Measurements from ENCODE around the gene OR52E2.
"Not testable (repeated sequence)": the region's sequence is repeated elsewhere in the genome, so short reads cannot be mapped to it uniquely, and the experiment has no call there.

OR52E2 gene

DNA sequence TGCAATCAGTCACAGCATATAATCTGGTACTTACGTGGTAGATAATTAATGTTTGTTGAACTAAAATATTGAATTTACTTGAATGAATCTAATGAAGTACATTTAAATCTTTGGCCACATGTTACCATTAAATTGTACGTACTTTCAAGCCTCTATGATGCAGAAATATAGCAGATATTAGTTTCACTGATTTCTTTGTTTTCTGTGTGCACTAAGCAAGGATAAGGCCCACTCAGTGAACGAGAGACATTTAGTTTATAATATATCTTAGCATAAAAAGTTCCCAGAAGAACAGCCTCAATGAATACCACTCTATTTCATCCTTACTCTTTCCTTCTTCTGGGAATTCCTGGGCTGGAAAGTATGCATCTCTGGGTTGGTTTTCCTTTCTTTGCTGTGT is 9.8 kb upstream of the OR52E2 start, which contains the start of gene OR52E1:
Gene OR52E1, plus strand, starts transcription at position 301 of the 400 bp plus-strand sequence.
- H3K4me1 ChIP-seq (ENCODE audit: insufficient read depth, low read length): no peaks in the 10 kb centered on the region
- H3K4me2 ChIP-seq (ENCODE audit: insufficient read depth, low read length): no peak within 1 kb of the TSS
- ATAC-seq (ENCODE audit: insufficient read depth, low read depth): no peak
- H3K36me3 ChIP-seq (ENCODE audit: insufficient read depth, low read length): no peaks in the 10 kb centered on the region
- H3K27me3 ChIP-seq (ENCODE audit: insufficient read depth, low read length, poor library complexity): no peaks in the 10 kb centered on the region
- H3K9ac ChIP-seq (ENCODE audit: low read depth, low read length): no peak within 1 kb of the TSS
- TF ChIP-seq, protein P1, sequence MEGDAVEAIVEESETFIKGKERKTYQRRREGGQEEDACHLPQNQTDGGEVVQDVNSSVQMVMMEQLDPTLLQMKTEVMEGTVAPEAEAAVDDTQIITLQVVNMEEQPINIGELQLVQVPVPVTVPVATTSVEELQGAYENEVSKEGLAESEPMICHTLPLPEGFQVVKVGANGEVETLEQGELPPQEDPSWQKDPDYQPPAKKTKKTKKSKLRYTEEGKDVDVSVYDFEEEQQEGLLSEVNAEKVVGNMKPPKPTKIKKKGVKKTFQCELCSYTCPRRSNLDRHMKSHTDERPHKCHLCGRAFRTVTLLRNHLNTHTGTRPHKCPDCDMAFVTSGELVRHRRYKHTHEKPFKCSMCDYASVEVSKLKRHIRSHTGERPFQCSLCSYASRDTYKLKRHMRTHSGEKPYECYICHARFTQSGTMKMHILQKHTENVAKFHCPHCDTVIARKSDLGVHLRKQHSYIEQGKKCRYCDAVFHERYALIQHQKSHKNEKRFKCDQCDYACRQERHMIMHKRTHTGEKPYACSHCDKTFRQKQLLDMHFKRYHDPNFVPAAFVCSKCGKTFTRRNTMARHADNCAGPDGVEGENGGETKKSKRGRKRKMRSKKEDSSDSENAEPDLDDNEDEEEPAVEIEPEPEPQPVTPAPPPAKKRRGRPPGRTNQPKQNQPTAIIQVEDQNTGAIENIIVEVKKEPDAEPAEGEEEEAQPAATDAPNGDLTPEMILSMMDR (IDR thresholded peaks at IDR 0.05; ENCODE audit: borderline replicate concordance, extremely low read depth, low read length, poor library complexity, severe bottlenecking): no peak
- no peak within 1 kb of the TSS for H3K4me3 ChIP-seq (ENCODE audit: low read depth in 1 of 2, low read length in 2 of 2)
- no peaks in the 10 kb centered on the region for H4K20me1 ChIP-seq (ENCODE audit: insufficient read depth, low read length)
- H3K79me2 ChIP-seq (ENCODE audit: insufficient read depth, low read length): no peaks in the 10 kb centered on the region
- H2AFZ ChIP-seq (ENCODE audit: low read depth, low read length): no peak within 1 kb of the TSS
- no peaks in the 10 kb centered on the region for H3K9me3 ChIP-seq (ENCODE audit: insufficient read depth, low read length, severe bottlenecking)
- no peak for DNase-seq
- H3K27ac ChIP-seq (ENCODE audit: low read length): no peak within 1 kb of the TSS

DNA sequence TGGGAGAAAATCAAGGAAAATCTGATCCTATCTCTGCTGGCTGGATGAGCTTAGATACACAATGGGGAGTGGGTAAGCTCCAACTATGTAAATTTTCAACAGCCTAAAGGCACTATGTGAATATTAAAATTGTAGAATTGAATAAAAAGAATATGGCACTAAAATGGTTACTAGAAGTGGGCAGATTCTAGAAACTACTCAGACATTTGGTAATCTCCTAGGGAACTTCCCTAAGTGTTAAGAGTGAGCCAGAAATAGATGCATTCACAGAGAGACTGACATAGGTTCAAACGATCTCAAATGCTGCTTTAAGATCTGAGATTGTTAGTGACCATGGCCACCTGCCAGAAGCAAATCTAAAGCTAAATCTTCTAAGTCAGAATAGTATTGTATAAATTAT is 5.6 kb upstream of the OR52E2 start:
- ATAC-seq (ENCODE audit: insufficient read depth, low read depth): no peak
- Histone ChIP-seq H3K27me3 (ENCODE audit: insufficient read depth, low read length, poor library complexity) (no peaks in the 10 kb centered on the region), H3K4me3 (ENCODE audit: low read depth in 1 of 2, low read length in 2 of 2) (no peak overlapping the region), H3K79me2 (ENCODE audit: insufficient read depth, low read length) (no peaks in the 10 kb centered on the region), H3K4me2 (ENCODE audit: insufficient read depth, low read length) (no peak overlapping the region), H3K27ac (ENCODE audit: low read length) (no peak overlapping the region), H4K20me1 (ENCODE audit: insufficient read depth, low read length) (no peaks in the 10 kb centered on the region), H3K36me3 (ENCODE audit: insufficient read depth, low read length) (no peaks in the 10 kb centered on the region), H3K9me3 (ENCODE audit: insufficient read depth, low read length, severe bottlenecking) (no peaks in the 10 kb centered on the region), H3K9ac (ENCODE audit: low read depth, low read length) (no peak overlapping the region), H2AFZ (ENCODE audit: low read depth, low read length) (no peak overlapping the region), H3K4me1 (ENCODE audit: insufficient read depth, low read length) (no peaks in the 10 kb centered on the region)
- TF ChIP-seq, protein P1 (IDR thresholded peaks at IDR 0.05; ENCODE audit: borderline replicate concordance, extremely low read depth, low read length, poor library complexity, severe bottlenecking): no peak
- no peak for TF ChIP-seq EZH2 (IDR thresholded peaks at IDR 0.05; ENCODE audit: borderline replicate concordance, low read depth, low read length, severe bottlenecking)
- no peak for DNase-seq

DNA sequence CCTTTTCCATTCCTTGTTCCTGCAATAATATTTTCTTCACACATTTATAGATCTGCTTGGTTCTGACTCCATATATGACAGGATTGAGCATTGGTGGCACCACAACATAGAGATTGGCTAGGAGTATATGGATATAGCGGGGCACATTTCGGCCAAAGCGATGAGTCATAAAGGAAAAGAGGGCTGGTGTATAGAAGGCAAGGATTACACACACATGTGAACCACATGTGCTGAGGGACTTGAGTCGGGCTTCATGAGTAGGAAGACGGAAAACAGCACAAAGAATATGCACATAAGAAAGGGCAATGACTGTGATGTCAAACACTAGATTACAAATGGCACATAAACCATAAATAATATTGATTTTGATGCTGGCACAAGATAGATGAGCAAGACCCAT is 748 bp downstream of the OR52E2 start:
- H3K36me3 ChIP-seq (ENCODE audit: insufficient read depth, low read length); H3K4me3 ChIP-seq (ENCODE audit: low read depth in 1 of 2, low read length in 2 of 2); H3K27me3 ChIP-seq (ENCODE audit: insufficient read depth, low read length, poor library complexity); H3K9me3 ChIP-seq (ENCODE audit: insufficient read depth, low read length, severe bottlenecking); ATAC-seq (ENCODE audit: insufficient read depth, low read depth); H3K27ac ChIP-seq (ENCODE audit: low read length); H4K20me1 ChIP-seq (ENCODE audit: insufficient read depth, low read length); DNase-seq; H3K9ac ChIP-seq (ENCODE audit: low read depth, low read length); H3K4me2 ChIP-seq (ENCODE audit: insufficient read depth, low read length); H3K79me2 ChIP-seq (ENCODE audit: insufficient read depth, low read length); H3K4me1 ChIP-seq (ENCODE audit: insufficient read depth, low read length); H2AFZ ChIP-seq (ENCODE audit: low read depth, low read length): not testable (repeated sequence)

DNA sequence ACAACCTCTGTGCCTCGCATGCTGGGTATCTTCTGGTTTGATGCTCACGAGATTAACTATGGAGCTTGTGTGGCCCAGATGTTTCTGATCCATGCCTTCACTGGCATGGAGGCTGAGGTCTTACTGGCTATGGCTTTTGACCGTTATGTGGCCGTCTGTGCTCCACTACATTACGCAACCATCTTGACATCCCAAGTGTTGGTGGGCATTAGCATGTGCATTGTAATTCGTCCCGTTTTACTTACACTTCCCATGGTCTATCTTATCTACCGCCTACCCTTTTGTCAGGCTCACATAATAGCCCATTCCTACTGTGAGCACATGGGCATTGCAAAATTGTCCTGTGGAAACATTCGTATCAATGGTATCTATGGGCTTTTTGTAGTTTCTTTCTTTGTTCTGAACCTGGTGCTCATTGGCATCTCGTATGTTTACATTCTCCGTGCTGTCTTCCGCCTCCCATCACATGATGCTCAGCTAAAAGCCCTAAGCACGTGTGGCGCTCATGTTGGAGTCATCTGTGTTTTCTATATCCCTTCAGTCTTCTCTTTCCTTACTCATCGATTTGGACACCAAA is 12.6 kb downstream of the OR52E2 start:
- Histone ChIP-seq H3K36me3 (ENCODE audit: insufficient read depth, low read length) (no peaks in the 10 kb centered on the region), H3K27me3 (ENCODE audit: insufficient read depth, low read length, poor library complexity) (no peaks in the 10 kb centered on the region), H3K4me1 (ENCODE audit: insufficient read depth, low read length) (no peaks in the 10 kb centered on the region), H3K9me3 (ENCODE audit: insufficient read depth, low read length, severe bottlenecking) (no peaks in the 10 kb centered on the region), H3K4me2 (ENCODE audit: insufficient read depth, low read length) (no peak overlapping the region), H3K4me3 (ENCODE audit: low read depth in 1 of 2, low read length in 2 of 2) (no peak overlapping the region), H4K20me1 (ENCODE audit: insufficient read depth, low read length) (no peaks in the 10 kb centered on the region), H3K79me2 (ENCODE audit: insufficient read depth, low read length) (no peaks in the 10 kb centered on the region), H3K27ac (ENCODE audit: low read length) (no peak overlapping the region), H2AFZ (ENCODE audit: low read depth, low read length) (no peak overlapping the region), H3K9ac (ENCODE audit: low read depth, low read length) (no peak overlapping the region)
- TF ChIP-seq, protein P1 (IDR thresholded peaks at IDR 0.05; ENCODE audit: borderline replicate concordance, extremely low read depth, low read length, poor library complexity, severe bottlenecking): no peak
- TF ChIP-seq EZH2 (IDR thresholded peaks at IDR 0.05; ENCODE audit: borderline replicate concordance, low read depth, low read length, severe bottlenecking): no peak
- ATAC-seq (ENCODE audit: insufficient read depth, low read depth) (no peak), DNase-seq (no peak)

Data from DND-41 (cell line).